B cell (primary cell): ENCODE measurements around the gene CITED2. TPM values are rescaled to one million over a fixed set of nuclear protein-coding genes. Genes with fewer than 3 reads are reported as not detected.

Experiments
- ATAC-seq: fragments of 200-7000 bp; cut with Tn5 transposase; one replicate; pipeline ENCODE4 v1.10.0; 2021; ENCODE audit warnings: low read depth, mild to moderate bottlenecking, moderate number of reproducible peaks, moderate library complexity
- CTCF ChIA-PET: fragments of 350-600 bp; sonication (Branson Sonifier 250); formaldehyde crosslinking; loops from one replicate; lab custom pipeline; 2021; ENCODE audit warnings: antibody characterized with exemption, inconsistent platforms; lab: Charles Lee
- POLR2A ChIA-PET: fragments of 350-600 bp; sonication (Branson Sonifier 250); formaldehyde crosslinking; loops from one replicate; lab custom pipeline; 2021; ENCODE audit warnings: antibody characterized with exemption; lab: Charles Lee
- DNase-seq: peaks from one replicate; pipeline ENCODE4 v3.0.0; 2013
- H2AFZ ChIP-seq: 2 replicates; pipeline ENCODE4 v1.6.1; 2012; ENCODE audit warnings: mild to moderate bottlenecking, low read depth, low read length; ENCODE audit not compliant: insufficient read depth, poor library complexity, severe bottlenecking
- H3K27ac ChIP-seq, 2 donors: 1 replicate in 1 of 2; 2 replicates in 1 of 2; pipeline ENCODE4 v1.5.1; 2012 to 2013; ENCODE audit warnings: low read length in 2 of 2, mild to moderate bottlenecking in 2 of 2, moderate library complexity in 1 of 2
- H3K27me3 ChIP-seq, 4 experiments: fragments of 200-600 bp in 1 of 4; sonication (generic) in 1 of 4; replicated peaks in 1 of 4; 1 replicate in 2 of 4; 2 replicates in 2 of 4; pipeline versions ENCODE4 v1.6.1 to v1.7.0; 2013 to 2016; ENCODE audit warnings: low read length in 3 of 4, mild to moderate bottlenecking in 2 of 4, mixed read lengths in 1 of 4, moderate library complexity in 1 of 4; ENCODE audit not compliant: insufficient read depth in 4 of 4, control insufficient read depth in 3 of 4; ENCODE audit errors: control extremely low read depth in 1 of 4
- H3K36me3 ChIP-seq, 2 experiments: replicated peaks in 1 of 2; 1 replicate in 1 of 2; 2 replicates in 1 of 2; pipeline versions ENCODE4 v1.6.1 to v1.7.1; 2013; ENCODE audit warnings: low read length in 1 of 2; ENCODE audit not compliant: insufficient read depth in 2 of 2, control insufficient read depth in 1 of 2; ENCODE audit errors: control extremely low read depth in 1 of 2, extremely low read depth in 1 of 2
- H3K4me1 ChIP-seq, 2 donors: fragments of 200-600 bp in 1 of 2; sonication (generic) in 1 of 2; 1 replicate in 1 of 2; 2 replicates in 1 of 2; pipeline versions ENCODE4 v1.5.1 to v1.6.1; 2013 to 2017; ENCODE audit warnings: low read length in 2 of 2; ENCODE audit not compliant: control insufficient read depth in 2 of 2, insufficient read depth in 2 of 2
- H3K4me2 ChIP-seq: replicated peaks from 2 replicates; pipeline ENCODE3; 2012; ENCODE audit warnings: mild to moderate bottlenecking, low read depth, low read length; ENCODE audit not compliant: poor library complexity, severe bottlenecking
- H3K4me3 ChIP-seq, 5 experiments: fragments of 200-600 bp in 1 of 5; sonication (generic) in 1 of 5; 1 replicate in 3 of 5; 2 replicates in 2 of 5; pipeline versions ENCODE4 v1.5.1 to v1.7.0; 2011 to 2016; ENCODE audit warnings: low read length in 4 of 5, mild to moderate bottlenecking in 4 of 5, low read depth in 2 of 5, control low read depth in 1 of 5, moderate library complexity in 1 of 5; ENCODE audit not compliant: insufficient read depth in 1 of 5; ENCODE audit errors: control extremely low read depth in 1 of 5, extremely low read depth in 1 of 5
- H3K79me2 ChIP-seq: fragments of 200-600 bp; sonication (generic); one replicate; pipeline ENCODE4 v1.6.0; 2016; ENCODE audit warnings: low read length; ENCODE audit not compliant: control insufficient read depth, insufficient read depth
- H3K9ac ChIP-seq: fragments of 200-600 bp; sonication (generic); 2 replicates; pipeline ENCODE4 v1.6.1; 2017; ENCODE audit warnings: mild to moderate bottlenecking, low read length, moderate library complexity
- H3K9me3 ChIP-seq, 3 donors: one replicate each; pipeline versions ENCODE4 v1.6.1 to v1.7.1; 2013; ENCODE audit warnings: low read length in 2 of 3; ENCODE audit not compliant: control insufficient read depth in 2 of 3, insufficient read depth in 1 of 3; ENCODE audit errors: control extremely low read depth in 1 of 3
- H4K20me1 ChIP-seq: 2 replicates; pipeline ENCODE4 v1.6.0; 2012; ENCODE audit warnings: mild to moderate bottlenecking, low read length; ENCODE audit not compliant: insufficient read depth, control insufficient read depth, poor library complexity, severe bottlenecking
- H3K27ac Mint-ChIP-seq: one replicate; pipeline ENCODE4 v1.8.0; 2021; ENCODE audit warnings: mixed read lengths
- H3K27me3 Mint-ChIP-seq: one replicate; pipeline ENCODE4 v1.8.0; 2021; ENCODE audit warnings: mixed read lengths
- H3K4me1 Mint-ChIP-seq: one replicate; pipeline ENCODE4 v1.8.0; 2021; ENCODE audit warnings: mixed read lengths
- H3K4me3 Mint-ChIP-seq: one replicate; pipeline ENCODE4 v1.8.0; 2021; ENCODE audit warnings: mixed read lengths
- H3K9me3 Mint-ChIP-seq: one replicate; pipeline ENCODE4 v1.8.0; 2022; ENCODE audit warnings: mixed read lengths; ENCODE audit not compliant: insufficient read depth
- EZH2 ChIP-seq: IDR thresholded peaks from 2 replicates; pipeline ENCODE4 v1.6.1; 2012; ENCODE audit warnings: borderline replicate concordance, low read depth, mild to moderate bottlenecking, moderate library complexity, low read length; ENCODE audit not compliant: insufficient read depth, poor library complexity, severe bottlenecking
- WGBS: methylation state at CpG from one replicate; pipeline ENCODE4 v1.1.5; 2013; ENCODE audit warnings: missing lambda C conversion rate; ENCODE audit not compliant: insufficient coverage; 5-methylcytosine and 5-hydroxymethylcytosine counted together
- intact Hi-C: fragments of 100-400 bp; cut with micrococcal nuclease; formaldehyde crosslinking; loops from one replicate; pipeline ENCODE4 v1.10.0; 2022
- polyA plus RNA-seq: library from polyadenylated mRNA; depleted of rRNA; stranded (reverse); fragments of >200 nt; gene quantifications from 2 replicates; pipeline ENCODE4 v1.2.3, GENCODE V29; 2012
- total RNA-seq, 2 donors: library from RNA; stranded (reverse); fragments of 120-200 nt in 1 of 2; gene quantifications; 1 replicate in 1 of 2; 2 replicates in 1 of 2; pipeline versions ENCODE4 v1.2.3 to v1.2.4, GENCODE V29; 2013 to 2022
- TF ChIP-seq, protein P1 (sequence below): fragments of 200-600 bp; IDR thresholded peaks from one replicate; pipeline ENCODE4 v1.8.0; 2022; ENCODE audit warnings: antibody characterized with exemption, mild to moderate bottlenecking

Gene CITED2
- total and polyA plus RNA-seq, 2 donors (not counting 1 experiment from before 2014, with no cell fraction given) = 56.2 to 67.9 TPM

GRCh38 chr6:139355777-139356445 lies 18.5 kb downstream of the CITED2 start:
- no peaks in the 10 kb centered on the region for H3K27me3 ChIP-seq
- intact Hi-C loops = no loop called here
- H2AFZ ChIP-seq = no peak overlapping the region
- Mint-ChIP-seq H3K27me3 (no peaks in the 10 kb centered on the region), H3K4me1 (peaks cover 9% of the 10 kb centered on the region), H3K4me3 (no peak overlapping the region), H3K9me3 (peaks cover 9% of the 10 kb centered on the region), H3K27ac (no peak overlapping the region)
- ChIA-PET POLR2A (interaction anchor here (0.9 kb wide), 1 partner anchor 588 kb away, joined by 3 read pairs; no protein-coding TSS in a partner anchor), CTCF (interaction anchor here (1.1 to 4.7 kb wide), 5 partner anchors 10 to 537 kb away, joined by 4 to 17 read pairs (median 4); no protein-coding TSS in a partner anchor)
- peaks cover 0 to 1% of the 10 kb centered on the region in 2 donors for H3K4me1 ChIP-seq
- no peak overlapping the region for H3K9ac ChIP-seq
- TF ChIP-seq, protein P1, sequence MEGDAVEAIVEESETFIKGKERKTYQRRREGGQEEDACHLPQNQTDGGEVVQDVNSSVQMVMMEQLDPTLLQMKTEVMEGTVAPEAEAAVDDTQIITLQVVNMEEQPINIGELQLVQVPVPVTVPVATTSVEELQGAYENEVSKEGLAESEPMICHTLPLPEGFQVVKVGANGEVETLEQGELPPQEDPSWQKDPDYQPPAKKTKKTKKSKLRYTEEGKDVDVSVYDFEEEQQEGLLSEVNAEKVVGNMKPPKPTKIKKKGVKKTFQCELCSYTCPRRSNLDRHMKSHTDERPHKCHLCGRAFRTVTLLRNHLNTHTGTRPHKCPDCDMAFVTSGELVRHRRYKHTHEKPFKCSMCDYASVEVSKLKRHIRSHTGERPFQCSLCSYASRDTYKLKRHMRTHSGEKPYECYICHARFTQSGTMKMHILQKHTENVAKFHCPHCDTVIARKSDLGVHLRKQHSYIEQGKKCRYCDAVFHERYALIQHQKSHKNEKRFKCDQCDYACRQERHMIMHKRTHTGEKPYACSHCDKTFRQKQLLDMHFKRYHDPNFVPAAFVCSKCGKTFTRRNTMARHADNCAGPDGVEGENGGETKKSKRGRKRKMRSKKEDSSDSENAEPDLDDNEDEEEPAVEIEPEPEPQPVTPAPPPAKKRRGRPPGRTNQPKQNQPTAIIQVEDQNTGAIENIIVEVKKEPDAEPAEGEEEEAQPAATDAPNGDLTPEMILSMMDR = no peak
- TF ChIP-seq EZH2 = no peak
- H3K4me2 ChIP-seq = no peak overlapping the region
- H3K79me2 ChIP-seq = no peaks in the 10 kb centered on the region
- DNase-seq = no peak
- ATAC-seq = no peak
- no peak overlapping the region for H3K27ac ChIP-seq
- H4K20me1 ChIP-seq = no peaks in the 10 kb centered on the region
- WGBS = 97% methylated on average over 6 of the region's 7 CpGs
- no peaks in the 10 kb centered on the region for H3K36me3 ChIP-seq
- peaks cover 0 to 2% (median 0%) of the 10 kb centered on the region in 3 donors for H3K9me3 ChIP-seq
- no peak overlapping the region for H3K4me3 ChIP-seq

GRCh38 chr6:139355172-139355571 lies 19.3 kb downstream of the CITED2 start:
- TF ChIP-seq, protein P1 = no peak
- no peak for TF ChIP-seq EZH2
- intact Hi-C loops = no loop called here
- Mint-ChIP-seq H3K9me3 (peaks cover 9% of the 10 kb centered on the region), H3K4me3 (no peak overlapping the region), H3K27me3 (no peaks in the 10 kb centered on the region), H3K4me1 (peaks cover 5% of the 10 kb centered on the region), H3K27ac (no peak overlapping the region)
- Histone ChIP-seq H4K20me1 (no peaks in the 10 kb centered on the region), H3K4me2 (no peak overlapping the region), H3K36me3 (no peaks in the 10 kb centered on the region), H3K27ac (no peak overlapping the region), H3K4me1 (no peaks in the 10 kb centered on the region), H2AFZ (no peak overlapping the region), H3K79me2 (no peaks in the 10 kb centered on the region), H3K9me3 (peaks cover 0 to 2% (median 0%) of the 10 kb centered on the region in 3 donors), H3K4me3 (no peak overlapping the region), H3K27me3 (no peaks in the 10 kb centered on the region), H3K9ac (no peak overlapping the region)
- POLR2A ChIA-PET = no interaction called here
- no peak for DNase-seq
- no CpG with 5 or more reads among the region's 2 CpGs for WGBS
- CTCF ChIA-PET = interaction anchor here (0.7 to 4.7 kb wide), 4 partner anchors 15 to 1212 kb away, joined by 4 to 17 read pairs (median 4); no protein-coding TSS in a partner anchor
- no peak for ATAC-seq
